H1 (cell line): ENCODE data around the gene SRPK3. TPM values are rescaled to one million over a fixed set of nuclear protein-coding genes. Genes with fewer than 3 reads are reported as not detected.

Experiments
- CTCF ChIA-PET: fragments of 300-600 bp; sonication (Branson Sonifier 250); formaldehyde crosslinking; loops from one replicate; lab custom pipeline; 2021; ENCODE audit not compliant: partially characterized antibody; lab: Charles Lee
- POLR2A ChIA-PET: fragments of 300-600 bp; sonication (Branson Sonifier 250); formaldehyde crosslinking; loops from one replicate; lab custom pipeline; 2021; ENCODE audit warnings: inconsistent platforms; ENCODE audit not compliant: partially characterized antibody; lab: Charles Lee
- DNase-seq, 2 experiments: peaks; one replicate each; pipeline versions ENCODE4 v3.0.0 to v3.0.0-alpha.2; 2010 to 2022; ENCODE audit warnings: low spot score in 2 of 2, low read depth in 1 of 2, mixed read lengths in 1 of 2
- FAIRE-seq: peaks from 2 replicates; lab custom pipeline; 2011; peaks lifted over from hg19 to GRCh38; lab: Jason Lieb, UNC
- H2AFZ ChIP-seq: 2 replicates; pipeline ENCODE4 v1.8.1; 2012; ENCODE audit warnings: low read length, inconsistent platforms
- H2AK5ac ChIP-seq: 2 replicates; pipeline ENCODE4 v1.6.1; 2013; ENCODE audit warnings: low read depth, low read length
- H2BK120ac ChIP-seq: replicated peaks from 2 replicates; pipeline ENCODE3; 2013; ENCODE audit warnings: low read depth, low read length, inconsistent platforms
- H2BK12ac ChIP-seq: 2 replicates; pipeline ENCODE4 v1.6.1; 2013; ENCODE audit warnings: low read depth, low read length
- H2BK15ac ChIP-seq: 2 replicates; pipeline ENCODE4 v1.6.1; 2013; ENCODE audit warnings: low read length
- H2BK20ac ChIP-seq: 2 replicates; pipeline ENCODE4 v1.6.1; 2013; ENCODE audit warnings: low read length
- H2BK5ac ChIP-seq: 2 replicates; pipeline ENCODE4 v1.6.1; 2013; ENCODE audit warnings: low read depth, low read length
- H3K14ac ChIP-seq: 2 replicates; pipeline ENCODE4 v1.6.1; 2013; ENCODE audit warnings: inconsistent platforms; ENCODE audit not compliant: insufficient read length
- H3K18ac ChIP-seq: 2 replicates; pipeline ENCODE4 v1.6.1; 2013; ENCODE audit warnings: low read length; ENCODE audit errors: extremely low read depth
- H3K23ac ChIP-seq: 2 replicates; pipeline ENCODE4 v1.6.1; 2013; ENCODE audit warnings: inconsistent platforms; ENCODE audit not compliant: insufficient read length
- H3K23me2 ChIP-seq: 2 replicates; pipeline ENCODE4 v1.6.1; 2013; ENCODE audit warnings: low read depth, low read length
- H3K27ac ChIP-seq: 2 replicates; pipeline ENCODE4 v1.6.1; 2011; ENCODE audit warnings: low read depth, low read length, inconsistent platforms
- H3K27me3 ChIP-seq, 4 experiments: replicated peaks in 1 of 4; 1 replicate in 1 of 4; 2 replicates in 3 of 4; pipeline versions ENCODE4 v1.6.1 to v1.8.1; 2011 to 2013; ENCODE audit warnings: low read length in 3 of 4, mild to moderate bottlenecking in 3 of 4, inconsistent platforms in 2 of 4, mixed read lengths in 2 of 4, moderate library complexity in 1 of 4; ENCODE audit not compliant: control insufficient read depth in 3 of 4, insufficient read depth in 3 of 4; ENCODE audit errors: extremely low read depth in 1 of 4
- H3K36me3 ChIP-seq, 4 experiments: 2 replicates each; pipeline versions ENCODE4 v1.6.1 to v1.8.1; 2011 to 2013; ENCODE audit warnings: mild to moderate bottlenecking in 4 of 4, low read length in 3 of 4, moderate library complexity in 2 of 4, control low read depth in 1 of 4, inconsistent platforms in 1 of 4; ENCODE audit not compliant: insufficient read depth in 4 of 4, control insufficient read depth in 2 of 4
- H3K4ac ChIP-seq: replicated peaks from 2 replicates; pipeline ENCODE3; 2013; ENCODE audit warnings: low read length, low read depth, mixed read lengths, inconsistent platforms; ENCODE audit not compliant: insufficient read length
- H3K4me1 ChIP-seq, 4 experiments: replicated peaks in 1 of 4; 1 replicate in 1 of 4; 2 replicates in 3 of 4; pipeline versions ENCODE4 v1.6.1 to v1.8.1; 2011 to 2013; ENCODE audit warnings: low read length in 3 of 4, inconsistent platforms in 2 of 4, mixed read lengths in 1 of 4; ENCODE audit not compliant: insufficient read depth in 4 of 4, control insufficient read depth in 3 of 4
- H3K4me2 ChIP-seq, 2 experiments: 2 replicates each; pipeline versions ENCODE4 v1.6.1 to v1.8.1; 2011 to 2013; ENCODE audit warnings: low read depth in 2 of 2, low read length in 2 of 2, control low read depth in 1 of 2, inconsistent platforms in 1 of 2, mild to moderate bottlenecking in 1 of 2; ENCODE audit not compliant: insufficient read depth in 1 of 2
- H3K4me3 ChIP-seq, 4 experiments: fragments of 200-600, 300-600 bp in 1 of 4; sonication (generic), shearing (Covaris generic), sonication (Bioruptor Twin) in 1 of 4; 2 replicates each; pipeline versions ENCODE4 v1.5.1 to v1.8.1; 2011 to 2016; ENCODE audit warnings: low read length in 4 of 4, low read depth in 3 of 4, control low read depth in 2 of 4, inconsistent platforms in 2 of 4, mild to moderate bottlenecking in 2 of 4, mixed read lengths in 1 of 4, moderate library complexity in 1 of 4; ENCODE audit not compliant: insufficient read depth in 2 of 4; ENCODE audit errors: extremely low read depth in 1 of 4
- H3K56ac ChIP-seq: replicated peaks from 2 replicates; pipeline ENCODE3; 2013; ENCODE audit warnings: low read depth, mild to moderate bottlenecking, mixed read lengths, low read length, inconsistent platforms; ENCODE audit not compliant: insufficient read length
- H3K79me1 ChIP-seq: 2 replicates; pipeline ENCODE4 v1.6.1; 2013; ENCODE audit warnings: low read depth, low read length, control low read depth
- H3K79me2 ChIP-seq, 2 experiments: 2 replicates each; pipeline versions ENCODE4 v1.6.1 to v1.8.1; 2012 to 2013; ENCODE audit warnings: low read length in 2 of 2, mild to moderate bottlenecking in 2 of 2, inconsistent platforms in 1 of 2; ENCODE audit not compliant: insufficient read depth in 2 of 2, control insufficient read depth in 1 of 2
- H3K9ac ChIP-seq, 4 experiments: replicated peaks in 1 of 4; 1 replicate in 1 of 4; 2 replicates in 3 of 4; pipeline versions ENCODE4 v1.6.1 to v1.8.1; 2011 to 2013; ENCODE audit warnings: low read depth in 3 of 4, low read length in 3 of 4, control low read depth in 2 of 4, mild to moderate bottlenecking in 2 of 4, moderate library complexity in 2 of 4, inconsistent platforms in 1 of 4; ENCODE audit errors: extremely low read depth in 1 of 4
- H3K9me3 ChIP-seq, 2 experiments: 2 replicates each; pipeline versions ENCODE4 v1.6.1 to v1.8.1; 2012 to 2013; ENCODE audit warnings: mild to moderate bottlenecking in 2 of 2, moderate library complexity in 2 of 2, control low read depth in 1 of 2, inconsistent platforms in 1 of 2, low read depth in 1 of 2, low read length in 1 of 2, mixed read lengths in 1 of 2; ENCODE audit not compliant: insufficient read depth in 2 of 2
- H4K20me1 ChIP-seq, 2 experiments: replicated peaks in 1 of 2; 2 replicates each; pipeline versions ENCODE3 to v1.8.1; 2011 to 2013; ENCODE audit warnings: inconsistent platforms in 2 of 2, low read length in 2 of 2, mild to moderate bottlenecking in 1 of 2; ENCODE audit not compliant: insufficient read depth in 2 of 2, control insufficient read depth in 1 of 2
- H4K5ac ChIP-seq: 2 replicates; pipeline ENCODE4 v1.6.1; 2013; ENCODE audit warnings: low read length, low read depth, mixed read lengths, inconsistent platforms; ENCODE audit not compliant: insufficient read length
- H4K8ac ChIP-seq: 2 replicates; pipeline ENCODE4 v1.8.0; 2013; ENCODE audit warnings: mild to moderate bottlenecking, moderate library complexity, low read length, inconsistent platforms; ENCODE audit not compliant: insufficient read depth; ENCODE audit errors: extremely low read depth
- H4K91ac ChIP-seq: replicated peaks from 2 replicates; pipeline ENCODE3; 2013; ENCODE audit warnings: low read length, mixed read lengths, inconsistent platforms; ENCODE audit not compliant: insufficient read length
- ASH2L ChIP-seq: fragments of 200-600, 300-600 bp; sonication (generic); IDR thresholded peaks from one replicate; pipeline ENCODE4 v1.7.1; 2017; ENCODE audit warnings: low read length
- CHD1 ChIP-seq: IDR thresholded peaks from 2 replicates; pipeline ENCODE4 v1.6.1; 2012; ENCODE audit warnings: low read depth, low read length, improper control_type of control experiment
- JUN ChIP-seq: IDR thresholded peaks from 2 replicates; pipeline ENCODE4 v1.6.1; 2011; ENCODE audit warnings: low read depth, mild to moderate bottlenecking, improper control_type of control experiment, low read length
- JUND ChIP-seq: IDR thresholded peaks from 2 replicates; pipeline ENCODE4 v1.6.1; 2011; ENCODE audit warnings: mild to moderate bottlenecking, improper control_type of control experiment, low read length
- MAFK ChIP-seq: IDR thresholded peaks from 2 replicates; pipeline ENCODE4 v1.6.1; 2012; ENCODE audit warnings: low read depth, mild to moderate bottlenecking, improper control_type of control experiment, low read length
- RBBP5 ChIP-seq: IDR thresholded peaks from 2 replicates; pipeline ENCODE4 v1.7.1; 2012; ENCODE audit warnings: low read depth, mild to moderate bottlenecking, inconsistent platforms, low read length, moderate library complexity, borderline replicate concordance
- RNF2 ChIP-seq: fragments of 200-900, 300-1000 bp; sonication (generic); IDR thresholded peaks from 2 replicates; pipeline ENCODE4 v1.7.1; 2016; ENCODE audit warnings: borderline replicate concordance, low read depth, mild to moderate bottlenecking, antibody characterized with exemption, low read length; ENCODE audit not compliant: poor library complexity, severe bottlenecking; ENCODE audit errors: missing control alignments
- RXRA ChIP-seq: IDR thresholded peaks from 2 replicates; pipeline ENCODE4 v1.6.1; 2011; ENCODE audit warnings: low read depth, mild to moderate bottlenecking, low read length, moderate library complexity; ENCODE audit not compliant: insufficient read depth
- TEAD4 ChIP-seq: IDR thresholded peaks from 2 replicates; pipeline ENCODE4 v1.6.1; 2012; ENCODE audit warnings: low read depth, low read length, inconsistent platforms, mixed read lengths
- USF2 ChIP-seq: IDR thresholded peaks from 2 replicates; pipeline ENCODE4 v1.6.1; 2011; ENCODE audit warnings: low read length, improper control_type of control experiment
- WGBS, 2 experiments: shearing (Covaris generic) in 1 of 2; methylation state at CpG; one replicate each; pipeline versions ENCODE4 v1.1.6 to v1.1.7; 2013 to 2015; ENCODE audit warnings: low lambda C conversion rate in 2 of 2, mixed read lengths in 2 of 2, inconsistent platforms in 1 of 2, low coverage in 1 of 2, missing lambda C conversion rate in 1 of 2; ENCODE audit not compliant: insufficient replicate concordance in 2 of 2, insufficient coverage in 1 of 2, insufficient read length in 1 of 2; ENCODE audit errors: extremely low coverage in 1 of 2, missing lambda C conversion rate in 1 of 2; 5-methylcytosine and 5-hydroxymethylcytosine counted together
- polyA plus RNA-seq, 7 experiments: library from polyadenylated mRNA; depleted of rRNA in 3 of 7; stranded (reverse) in 5 of 7; unstranded in 2 of 7; fragments of >200 nt in 5 of 7; fragments of 200-250 nt in 2 of 7; gene quantifications; 1 replicate in 5 of 7; 2 replicates in 1 of 7; 4 replicates in 1 of 7; pipeline versions ENCODE4 v1.2.1 to v1.2.3, GENCODE V29; 2011 to 2013; ENCODE audit warnings: missing spikeins in 2 of 7, mixed read lengths in 2 of 7
- total RNA-seq: library from RNA; stranded (reverse); fragmentation: NEBNext Ultra II Directional; extraction: Animal tissue kit (Norgen Biotek cat#: 25700); gene quantifications from 2 replicates; pipeline ENCODE4 v1.2.1, GENCODE V29; 2021

SRPK3 gene
- total and polyA plus RNA-seq, 2 of the 8 experiments (the other 6 are each of a cell fraction or from before 2014, with no cell fraction given): not detected

GRCh38 chrX:153828723-153829548 lies 48.1 kb downstream of the SRPK3 start:
- H4K5ac ChIP-seq: peak overlapping the region; percentile 10
- FAIRE-seq: peak; percentile 87
- TF ChIP-seq USF2 (no peak), JUND (no peak), RXRA (no peak), TEAD4 (peak; percentile 87), MAFK (no peak), RNF2 (no peak), RBBP5 (no peak), ASH2L (peak; percentile 5), JUN (no peak), CHD1 (no peak)

More at GRCh38 chrX:153828723-153829548, 48.1 kb downstream of the SRPK3 start:
- 0 out of 2 replicates have a peak overlapping the region, but pooled peaks have one; percentile 6 for H2AK5ac ChIP-seq
- no peak overlapping the region for H2BK15ac ChIP-seq
- H3K4me1 ChIP-seq: peaks cover 6 to 22% (median 15%) of the 10 kb centered on the region in 4 experiments; a peak in 6 of 7 replicates
- H2BK12ac ChIP-seq: no peak overlapping the region
- no peak overlapping the region for H3K23ac ChIP-seq
- H3K9me3 ChIP-seq: no peaks in the 10 kb centered on the region
- peak overlapping the region; percentile 59 for H3K56ac ChIP-seq
- H3K14ac ChIP-seq: no peak overlapping the region
- H3K79me2 ChIP-seq: peaks cover 20 to 52% of the 10 kb centered on the region in 2 experiments; a peak in 3 of 4 replicates
- H4K20me1 ChIP-seq: peaks cover 0 to 2% of the 10 kb centered on the region in 2 experiments
- no peaks in the 10 kb centered on the region for H3K79me1 ChIP-seq
- peak overlapping the region; percentile 48; the same call in 1 of the 2 replicates for H4K8ac ChIP-seq
- H3K36me3 ChIP-seq: no peaks in the 10 kb centered on the region
- peak overlapping the region; percentile 44 for H4K91ac ChIP-seq
- peak overlapping the region; percentile 61 to 75 for H3K4me2 ChIP-seq
- H2BK120ac ChIP-seq: no peak overlapping the region
- H3K18ac ChIP-seq: peak overlapping the region; percentile 90
- no peak overlapping the region for H2AFZ ChIP-seq
- H3K9ac ChIP-seq: peak overlapping the region in 2 of 4 experiments; percentile 24 to 41; a peak in 4 of 7 replicates
- peak overlapping the region; percentile 52 to 78 (median 58) for H3K4me3 ChIP-seq
- no peaks in the 10 kb centered on the region for H3K23me2 ChIP-seq
- H3K4ac ChIP-seq: no peak overlapping the region
- no peak overlapping the region for H2BK20ac ChIP-seq
- ChIA-PET POLR2A (interaction anchor here (0.8 to 3.6 kb wide), 5 partner anchors 10 to 61 kb away, joined by 3 to 23 read pairs (median 3); no protein-coding TSS in a partner anchor), CTCF (interaction anchor here (0.9 to 1.8 kb wide), 3 partner anchors 22 to 96 kb away, joined by 4 to 6 read pairs (median 5); partner anchors contain the start of gene ARHGAP4)
- H3K27me3 ChIP-seq: peaks cover 0 to 6% (median 2%) of the 10 kb centered on the region in 4 experiments; a peak in 3 of 7 replicates
- peak overlapping the region; percentile 29; the same call in 1 of the 2 replicates for H3K27ac ChIP-seq
- peak overlapping the region; percentile 87 for H2BK5ac ChIP-seq
- WGBS, 2 experiments: 1% methylated on average over 15 of the region's 50 CpGs; no CpG with 5 or more reads in 1 of the 2 experiments
- peak in 1 of 2 experiments; percentile 69 for DNase-seq
